WTC11 (cell line): ENCODE measurements around the gene DOCK1. TPM values are rescaled to one million over a fixed set of nuclear protein-coding genes. Genes with fewer than 3 reads are reported as not detected.

Source experiments
- ATAC-seq: fragments of 200-7000 bp; cut with Tn5 transposase; 2 replicates; pipeline ENCODE4 v1.10.0; 2021; ENCODE audit warnings: mild to moderate bottlenecking, moderate library complexity
- CTCF ChIA-PET: fragments of 300-600 bp; sonication (Branson Sonifier 250); formaldehyde crosslinking; loops from one replicate; lab custom pipeline; 2021; ENCODE audit warnings: antibody characterized with exemption; lab: Charles Lee
- POLR2A ChIA-PET: fragments of 350-600 bp; sonication (Branson Sonifier 250); formaldehyde crosslinking; loops from one replicate; lab custom pipeline; 2021; ENCODE audit warnings: antibody characterized with exemption; lab: Charles Lee
- DNase-seq: peaks from one replicate; pipeline ENCODE4 v3.0.0; 2021; ENCODE audit warnings: low spot score
- H3K27ac Mint-ChIP-seq: 2 replicates; pipeline ENCODE4 v1.8.0; 2021; ENCODE audit warnings: mixed read lengths
- H3K27me3 Mint-ChIP-seq: 2 replicates; pipeline ENCODE4 v1.8.0; 2021; ENCODE audit warnings: low read depth, mild to moderate bottlenecking, moderate library complexity, mixed read lengths
- H3K36me3 Mint-ChIP-seq: 2 replicates; pipeline ENCODE4 v1.8.0; 2021; ENCODE audit warnings: mixed read lengths
- H3K4me1 Mint-ChIP-seq: 2 replicates; pipeline ENCODE4 v1.8.0; 2022; ENCODE audit warnings: mixed read lengths
- H3K4me3 Mint-ChIP-seq: 2 replicates; pipeline ENCODE4 v1.8.0; 2021; ENCODE audit warnings: mild to moderate bottlenecking, moderate library complexity, mixed read lengths
- H3K9me3 Mint-ChIP-seq: 2 replicates; pipeline ENCODE4 v1.8.0; 2021; ENCODE audit warnings: mixed read lengths
- ATF6 ChIP-seq: sonication (generic); formaldehyde crosslinking; IDR thresholded peaks from 2 replicates; pipeline ENCODE4 v1.8.1; 2023; ENCODE audit warnings: mild to moderate bottlenecking, missing genetic modification reagents
- ELF4 ChIP-seq: sonication (generic); formaldehyde crosslinking; IDR thresholded peaks from 2 replicates; pipeline ENCODE4 v1.8.1; 2022; ENCODE audit warnings: low read depth, mild to moderate bottlenecking, moderate library complexity, missing genetic modification reagents
- EMX1 ChIP-seq: fragments of 250-450 bp; sonication (Bioruptor Pico); IDR thresholded peaks from 2 replicates; pipeline ENCODE4 v1.8.0; 2021; ENCODE audit warnings: mild to moderate bottlenecking
- ESRRA ChIP-seq: sonication (generic); formaldehyde crosslinking; IDR thresholded peaks from 2 replicates; pipeline ENCODE4 v1.8.1; 2022; ENCODE audit warnings: mild to moderate bottlenecking, missing genetic modification reagents, borderline replicate concordance
- FOXJ3 ChIP-seq: sonication (generic); formaldehyde crosslinking; IDR thresholded peaks from 2 replicates; pipeline ENCODE4 v1.9.0; 2021; ENCODE audit warnings: missing genetic modification reagents, mild to moderate bottlenecking, borderline replicate concordance
- FOXP1 ChIP-seq: sonication (generic); formaldehyde crosslinking; IDR thresholded peaks from 2 replicates; pipeline ENCODE4 v1.8.0; 2022; ENCODE audit warnings: missing genetic modification reagents, mild to moderate bottlenecking, moderate library complexity, borderline replicate concordance
- FOXP4 ChIP-seq: sonication (generic); formaldehyde crosslinking; IDR thresholded peaks from 2 replicates; pipeline ENCODE4 v1.8.0; 2022; ENCODE audit warnings: mild to moderate bottlenecking, missing genetic modification reagents
- GABPB1 ChIP-seq: sonication (generic); formaldehyde crosslinking; IDR thresholded peaks from 2 replicates; pipeline ENCODE4 v1.8.1; 2023; ENCODE audit warnings: mild to moderate bottlenecking, missing genetic modification reagents
- JUN ChIP-seq: sonication (generic); formaldehyde crosslinking; IDR thresholded peaks from 2 replicates; pipeline ENCODE4 v1.8.0; 2023; ENCODE audit warnings: mild to moderate bottlenecking, missing genetic modification reagents
- NR2C2 ChIP-seq: sonication (generic); formaldehyde crosslinking; IDR thresholded peaks from 2 replicates; pipeline ENCODE4 v1.8.0; 2022; ENCODE audit warnings: mild to moderate bottlenecking, missing genetic modification reagents
- OVOL2 ChIP-seq: fragments of 250-450 bp; sonication (Bioruptor Pico); IDR thresholded peaks from 2 replicates; pipeline ENCODE4 v1.9.0; 2021; ENCODE audit warnings: mild to moderate bottlenecking, borderline replicate concordance
- PRRX2 ChIP-seq: fragments of 250-450 bp; sonication (Bioruptor Pico); IDR thresholded peaks from 2 replicates; pipeline ENCODE4 v1.8.0; 2021; ENCODE audit warnings: mild to moderate bottlenecking
- RORB ChIP-seq: fragments of 250-450 bp; sonication (Bioruptor Pico); IDR thresholded peaks from 2 replicates; pipeline ENCODE4 v1.9.0; 2021; ENCODE audit warnings: mild to moderate bottlenecking
- SOX15 ChIP-seq: fragments of 250-450 bp; sonication (Bioruptor Pico); IDR thresholded peaks from 2 replicates; pipeline ENCODE4 v1.9.0; 2021; ENCODE audit warnings: mild to moderate bottlenecking
- TEAD1 ChIP-seq: sonication (generic); formaldehyde crosslinking; IDR thresholded peaks from 2 replicates; pipeline ENCODE4 v1.8.0; 2022; ENCODE audit warnings: mild to moderate bottlenecking, missing genetic modification reagents
- ZNF317 ChIP-seq: sonication (generic); formaldehyde crosslinking; IDR thresholded peaks from 2 replicates; pipeline ENCODE4 v1.8.1; 2023; ENCODE audit warnings: low read depth, mild to moderate bottlenecking, moderate library complexity, missing genetic modification reagents, borderline replicate concordance
- ZNF416 ChIP-seq: fragments of 250-450 bp; sonication (Bioruptor Pico); IDR thresholded peaks from 2 replicates; pipeline ENCODE4 v1.9.0; 2021; ENCODE audit warnings: mild to moderate bottlenecking, inconsistent platforms
- total RNA-seq: library from RNA; stranded (reverse); gene quantifications from 3 replicates; pipeline ENCODE4 v1.2.3, GENCODE V29; 2021
- TF ChIP-seq, protein P1 (sequence below): sonication (generic); formaldehyde crosslinking; IDR thresholded peaks from 2 replicates; pipeline ENCODE4 v1.8.0; 2023; ENCODE audit warnings: mild to moderate bottlenecking, missing genetic modification reagents
- TF ChIP-seq, protein P2 (sequence below): sonication (generic); formaldehyde crosslinking; conservative IDR thresholded peaks from 2 replicates; pipeline ENCODE4 v1.8.1; 2022; ENCODE audit warnings: mild to moderate bottlenecking, missing genetic modification reagents
- TF ChIP-seq, protein P3 (sequence below): sonication (generic); formaldehyde crosslinking; IDR thresholded peaks from 2 replicates; pipeline ENCODE4 v1.8.1; 2023; ENCODE audit warnings: mild to moderate bottlenecking, moderate library complexity, missing genetic modification reagents

DOCK1 gene
- total RNA-seq, 1 experiment from 2014 or later, result 52.1 TPM

GRCh38 chr10:127374901-127375300 lies 469.7 kb downstream of the DOCK1 start:
- Mint-ChIP-seq H3K27ac (no peak overlapping the region), H3K9me3 (no peaks in the 10 kb centered on the region), H3K36me3 (peaks cover 17% of the 10 kb centered on the region), H3K4me1 (no peaks in the 10 kb centered on the region), H3K27me3 (no peaks in the 10 kb centered on the region), H3K4me3 (no peak overlapping the region)
- ATAC-seq (no peak), DNase-seq (no peak)
- CTCF ChIA-PET, result no interaction called here
- no peak for TF ChIP-seq GABPB1
- no peak for TF ChIP-seq FOXP1 (CRISPR knock-in tag)
- TF ChIP-seq EMX1 (CRISPR knock-in tag), result no peak
- no peak for TF ChIP-seq JUN (CRISPR knock-in tag)
- TF ChIP-seq TEAD1 (CRISPR knock-in tag), result no peak
- no peak for TF ChIP-seq FOXP4 (CRISPR knock-in tag)
- TF ChIP-seq ELF4 (CRISPR knock-in tag), result no peak
- TF ChIP-seq FOXJ3 (CRISPR knock-in tag), result no peak
- TF ChIP-seq, protein P1, sequence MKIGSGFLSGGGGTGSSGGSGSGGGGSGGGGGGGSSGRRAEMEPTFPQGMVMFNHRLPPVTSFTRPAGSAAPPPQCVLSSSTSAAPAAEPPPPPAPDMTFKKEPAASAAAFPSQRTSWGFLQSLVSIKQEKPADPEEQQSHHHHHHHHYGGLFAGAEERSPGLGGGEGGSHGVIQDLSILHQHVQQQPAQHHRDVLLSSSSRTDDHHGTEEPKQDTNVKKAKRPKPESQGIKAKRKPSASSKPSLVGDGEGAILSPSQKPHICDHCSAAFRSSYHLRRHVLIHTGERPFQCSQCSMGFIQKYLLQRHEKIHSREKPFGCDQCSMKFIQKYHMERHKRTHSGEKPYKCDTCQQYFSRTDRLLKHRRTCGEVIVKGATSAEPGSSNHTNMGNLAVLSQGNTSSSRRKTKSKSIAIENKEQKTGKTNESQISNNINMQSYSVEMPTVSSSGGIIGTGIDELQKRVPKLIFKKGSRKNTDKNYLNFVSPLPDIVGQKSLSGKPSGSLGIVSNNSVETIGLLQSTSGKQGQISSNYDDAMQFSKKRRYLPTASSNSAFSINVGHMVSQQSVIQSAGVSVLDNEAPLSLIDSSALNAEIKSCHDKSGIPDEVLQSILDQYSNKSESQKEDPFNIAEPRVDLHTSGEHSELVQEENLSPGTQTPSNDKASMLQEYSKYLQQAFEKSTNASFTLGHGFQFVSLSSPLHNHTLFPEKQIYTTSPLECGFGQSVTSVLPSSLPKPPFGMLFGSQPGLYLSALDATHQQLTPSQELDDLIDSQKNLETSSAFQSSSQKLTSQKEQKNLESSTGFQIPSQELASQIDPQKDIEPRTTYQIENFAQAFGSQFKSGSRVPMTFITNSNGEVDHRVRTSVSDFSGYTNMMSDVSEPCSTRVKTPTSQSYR (CRISPR knock-in tag), result no peak
- TF ChIP-seq, protein P2, sequence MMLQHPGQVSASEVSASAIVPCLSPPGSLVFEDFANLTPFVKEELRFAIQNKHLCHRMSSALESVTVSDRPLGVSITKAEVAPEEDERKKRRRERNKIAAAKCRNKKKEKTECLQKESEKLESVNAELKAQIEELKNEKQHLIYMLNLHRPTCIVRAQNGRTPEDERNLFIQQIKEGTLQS (CRISPR knock-in tag), result no peak
- TF ChIP-seq SOX15 (CRISPR knock-in tag), result no peak
- TF ChIP-seq ESRRA, result no peak
- TF ChIP-seq OVOL2 (CRISPR knock-in tag), result no peak
- no peak for TF ChIP-seq RORB
- no peak for TF ChIP-seq NR2C2 (CRISPR knock-in tag)
- TF ChIP-seq PRRX2, result no peak
- no peak for TF ChIP-seq ZNF317 (CRISPR knock-in tag)
- TF ChIP-seq, protein P3, sequence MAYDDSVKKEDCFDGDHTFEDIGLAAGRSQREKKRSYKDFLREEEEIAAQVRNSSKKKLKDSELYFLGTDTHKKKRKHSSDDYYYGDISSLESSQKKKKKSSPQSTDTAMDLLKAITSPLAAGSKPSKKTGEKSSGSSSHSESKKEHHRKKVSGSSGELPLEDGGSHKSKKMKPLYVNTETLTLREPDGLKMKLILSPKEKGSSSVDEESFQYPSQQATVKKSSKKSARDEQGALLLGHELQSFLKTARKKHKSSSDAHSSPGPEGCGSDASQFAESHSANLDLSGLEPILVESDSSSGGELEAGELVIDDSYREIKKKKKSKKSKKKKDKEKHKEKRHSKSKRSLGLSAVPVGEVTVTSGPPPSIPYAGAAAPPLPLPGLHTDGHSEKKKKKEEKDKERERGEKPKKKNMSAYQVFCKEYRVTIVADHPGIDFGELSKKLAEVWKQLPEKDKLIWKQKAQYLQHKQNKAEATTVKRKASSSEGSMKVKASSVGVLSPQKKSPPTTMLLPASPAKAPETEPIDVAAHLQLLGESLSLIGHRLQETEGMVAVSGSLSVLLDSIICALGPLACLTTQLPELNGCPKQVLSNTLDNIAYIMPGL (CRISPR knock-in tag), result no peak
- POLR2A ChIA-PET, result no interaction called here

GRCh38 chr10:127375461-127375860 lies 470.2 kb downstream of the DOCK1 start:
- no peak overlapping the region for H3K27ac Mint-ChIP-seq
- H3K4me3 Mint-ChIP-seq, result no peak overlapping the region
- H3K9me3 Mint-ChIP-seq, result no peaks in the 10 kb centered on the region
- ChIA-PET POLR2A (no interaction called here), CTCF (no interaction called here)
- DNase-seq (no peak), ATAC-seq (no peak)
- H3K27me3 Mint-ChIP-seq, result no peaks in the 10 kb centered on the region
- TF ChIP-seq, protein P2 (CRISPR knock-in tag), result no peak
- TF ChIP-seq EMX1 (CRISPR knock-in tag) (no peak), ZNF416 (CRISPR knock-in tag) (no peak), ATF6 (CRISPR knock-in tag) (no peak), GABPB1 (no peak)
- no peaks in the 10 kb centered on the region for H3K4me1 Mint-ChIP-seq
- peaks cover 17% of the 10 kb centered on the region for H3K36me3 Mint-ChIP-seq
